Colonic mucosa (tissue), 4 donors: ENCODE data around the gene PLA2G4D. TPM values are rescaled to one million over a fixed set of nuclear protein-coding genes. Genes with fewer than 3 reads are reported as not detected.

Experiments
- DNase-seq: peaks from one replicate; pipeline ENCODE4 v3.0.0-alpha.2; 2020
- H3K27ac ChIP-seq: fragments of 200-600 bp; one replicate; pipeline ENCODE4 v1.8.0; 2021
- H3K27me3 ChIP-seq: fragments of 200-600 bp; one replicate; pipeline ENCODE4 v1.8.0; 2021
- H3K36me3 ChIP-seq: fragments of 200-600 bp; one replicate; pipeline ENCODE4 v1.8.0; 2021
- H3K4me1 ChIP-seq: fragments of 200-600 bp; one replicate; pipeline ENCODE4 v1.8.0; 2021; ENCODE audit warnings: mild to moderate bottlenecking
- H3K4me3 ChIP-seq: fragments of 200-600 bp; one replicate; pipeline ENCODE4 v1.8.0; 2021
- H3K9ac ChIP-seq, 2 donors: one replicate each; pipeline ENCODE4 v1.7.0; 2013; ENCODE audit warnings: control low read depth in 2 of 2, low read depth in 2 of 2, low read length in 2 of 2
- H3K9me3 ChIP-seq: fragments of 200-600 bp; one replicate; pipeline ENCODE4 v1.8.0; 2021
- intact Hi-C: fragments of 100-400 bp; cut with DNase I; formaldehyde crosslinking; loops from one replicate; pipeline ENCODE4 v1.14.1; 2022
- total RNA-seq, 2 donors: library from RNA; stranded (reverse); fragmentation: NEBNext Ultra II Directional in 1 of 2; extraction: Animal tissue kit (Norgen Biotek cat#: 25700) in 1 of 2; gene quantifications; one replicate each; pipeline ENCODE4 v1.2.1, GENCODE V29; 2021
- TF ChIP-seq, protein P1 (sequence below): fragments of 200-600 bp; IDR thresholded peaks from one replicate; pipeline ENCODE4 v1.8.0; 2022; ENCODE audit warnings: antibody characterized with exemption, mild to moderate bottlenecking
- donor health status: healthy.
- donor health status: DM: no; HTN: no; CAD: no.
- donor health status: DM: no; HTN: no; CAD: no.

The PLA2G4D gene
- total RNA-seq, 2 donors from 2014 or later, result 0.24 to 0.27 TPM

DNA sequence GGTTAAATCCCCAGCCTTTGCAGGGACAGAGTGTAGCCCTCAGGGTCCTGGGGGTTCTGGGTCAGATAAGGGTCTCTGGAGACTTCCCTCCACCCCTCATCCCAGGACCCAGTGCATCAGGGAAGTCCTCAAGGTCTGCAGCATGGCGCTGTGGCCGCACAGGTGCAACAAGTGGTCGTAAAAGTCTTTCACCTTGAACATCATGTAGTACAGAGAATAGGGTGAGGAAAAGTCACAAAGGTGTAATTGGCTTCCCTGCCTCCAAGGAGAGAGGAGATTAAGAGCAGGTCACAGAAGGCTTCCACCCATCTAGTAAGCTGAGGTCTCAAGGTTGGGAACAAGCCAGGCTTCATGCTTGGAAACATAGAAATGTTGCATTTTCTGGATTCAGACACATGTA lies 29.2 kb upstream of the PLA2G4D start:
- Histone ChIP-seq H3K27ac (no peak overlapping the region), H3K27me3 (no peaks in the 10 kb centered on the region), H3K4me3 (no peak overlapping the region), H3K4me1 (peaks cover 3% of the 10 kb centered on the region), H3K9ac (no peak overlapping the region), H3K36me3 (no peaks in the 10 kb centered on the region), H3K9me3 (no peaks in the 10 kb centered on the region)
- TF ChIP-seq, protein P1, sequence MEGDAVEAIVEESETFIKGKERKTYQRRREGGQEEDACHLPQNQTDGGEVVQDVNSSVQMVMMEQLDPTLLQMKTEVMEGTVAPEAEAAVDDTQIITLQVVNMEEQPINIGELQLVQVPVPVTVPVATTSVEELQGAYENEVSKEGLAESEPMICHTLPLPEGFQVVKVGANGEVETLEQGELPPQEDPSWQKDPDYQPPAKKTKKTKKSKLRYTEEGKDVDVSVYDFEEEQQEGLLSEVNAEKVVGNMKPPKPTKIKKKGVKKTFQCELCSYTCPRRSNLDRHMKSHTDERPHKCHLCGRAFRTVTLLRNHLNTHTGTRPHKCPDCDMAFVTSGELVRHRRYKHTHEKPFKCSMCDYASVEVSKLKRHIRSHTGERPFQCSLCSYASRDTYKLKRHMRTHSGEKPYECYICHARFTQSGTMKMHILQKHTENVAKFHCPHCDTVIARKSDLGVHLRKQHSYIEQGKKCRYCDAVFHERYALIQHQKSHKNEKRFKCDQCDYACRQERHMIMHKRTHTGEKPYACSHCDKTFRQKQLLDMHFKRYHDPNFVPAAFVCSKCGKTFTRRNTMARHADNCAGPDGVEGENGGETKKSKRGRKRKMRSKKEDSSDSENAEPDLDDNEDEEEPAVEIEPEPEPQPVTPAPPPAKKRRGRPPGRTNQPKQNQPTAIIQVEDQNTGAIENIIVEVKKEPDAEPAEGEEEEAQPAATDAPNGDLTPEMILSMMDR, result no peak
- intact Hi-C loops, result no loop called here
- no peak for DNase-seq

DNA sequence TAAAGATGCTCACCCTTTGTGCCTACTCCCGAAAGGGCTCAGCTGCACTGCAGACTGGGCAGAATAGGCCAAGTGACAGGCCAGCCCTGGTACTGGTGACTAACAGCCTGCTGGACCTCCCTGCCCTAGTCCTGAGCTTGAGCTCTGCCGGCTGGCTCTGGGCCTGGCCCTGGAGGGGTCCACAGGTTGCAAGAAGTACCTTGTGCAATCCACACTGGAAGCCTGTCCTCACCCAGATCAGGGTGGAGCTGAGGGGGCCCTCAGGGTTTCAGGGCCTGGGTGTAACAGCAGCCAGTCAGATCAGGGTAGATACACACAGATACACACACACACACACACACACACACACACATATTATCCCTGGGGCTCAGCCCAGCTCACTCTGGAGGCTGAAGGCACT lies 27.3 kb upstream of the PLA2G4D start:
- Histone ChIP-seq H3K4me1 (peaks cover 3% of the 10 kb centered on the region), H3K36me3 (no peaks in the 10 kb centered on the region), H3K4me3 (no peak overlapping the region), H3K9ac (no peak overlapping the region), H3K27me3 (no peaks in the 10 kb centered on the region), H3K9me3 (no peaks in the 10 kb centered on the region), H3K27ac (no peak overlapping the region)
- TF ChIP-seq, protein P1, result no peak
- peak; percentile 46 for DNase-seq
- intact Hi-C loops, result no loop called here

DNA sequence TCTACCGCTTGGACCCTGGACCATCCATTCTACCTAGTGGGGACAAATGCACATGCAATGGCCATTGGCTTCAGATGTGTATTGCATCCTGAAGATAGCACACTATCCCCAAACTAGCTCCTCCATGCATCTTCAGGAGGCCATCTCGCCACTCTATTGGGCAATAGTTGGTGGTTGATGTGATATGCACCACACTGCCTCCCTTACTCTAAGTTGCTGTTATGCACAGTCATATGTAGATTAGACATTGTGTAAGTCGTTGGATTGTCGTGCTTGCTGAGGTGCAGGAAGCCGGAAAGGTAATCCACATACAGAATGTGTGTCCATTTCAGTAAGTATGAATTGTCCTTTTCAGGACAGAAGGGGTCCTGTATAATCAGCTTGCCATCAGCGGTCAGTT lies 26.7 kb upstream of the PLA2G4D start:
- H3K27me3 ChIP-seq, result no peaks in the 10 kb centered on the region
- intact Hi-C loops, result no loop called here
- H3K4me1 ChIP-seq, result peaks cover 3% of the 10 kb centered on the region
- TF ChIP-seq, protein P1, result no peak
- no peaks in the 10 kb centered on the region for H3K36me3 ChIP-seq
- no peaks in the 10 kb centered on the region for H3K9me3 ChIP-seq
- peak; percentile 13 for DNase-seq
- H3K4me3 ChIP-seq, result no peak overlapping the region
- H3K27ac ChIP-seq, result no peak overlapping the region
- H3K9ac ChIP-seq, result no peak overlapping the region

DNA sequence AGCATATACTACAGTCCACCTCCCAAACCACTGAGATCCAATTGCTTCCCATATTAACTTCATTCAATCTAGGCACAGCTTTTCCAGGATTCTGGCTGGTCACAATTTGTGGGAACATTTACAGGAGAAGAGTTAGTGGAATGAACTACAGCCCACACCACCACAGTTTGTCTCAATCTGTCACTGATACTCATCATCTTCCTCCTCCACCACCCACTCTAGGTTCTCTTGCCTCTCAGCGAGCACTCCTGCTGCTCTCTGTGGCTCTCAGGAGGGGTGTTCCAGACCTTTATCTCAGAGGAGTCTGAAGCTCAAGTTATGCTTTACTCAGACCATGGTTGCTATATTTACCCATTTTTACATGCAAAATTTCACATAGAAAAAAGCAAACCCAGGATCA lies 25.9 kb upstream of the PLA2G4D start:
- intact Hi-C loops, result no loop called here
- H3K9me3 ChIP-seq, result no peaks in the 10 kb centered on the region
- no peak for DNase-seq
- H3K36me3 ChIP-seq, result no peaks in the 10 kb centered on the region
- TF ChIP-seq, protein P1, result no peak
- H3K4me1 ChIP-seq, result peaks cover 3% of the 10 kb centered on the region
- H3K27ac ChIP-seq, result no peak overlapping the region
- H3K4me3 ChIP-seq, result no peak overlapping the region
- no peaks in the 10 kb centered on the region for H3K27me3 ChIP-seq
- no peak overlapping the region for H3K9ac ChIP-seq

DNA sequence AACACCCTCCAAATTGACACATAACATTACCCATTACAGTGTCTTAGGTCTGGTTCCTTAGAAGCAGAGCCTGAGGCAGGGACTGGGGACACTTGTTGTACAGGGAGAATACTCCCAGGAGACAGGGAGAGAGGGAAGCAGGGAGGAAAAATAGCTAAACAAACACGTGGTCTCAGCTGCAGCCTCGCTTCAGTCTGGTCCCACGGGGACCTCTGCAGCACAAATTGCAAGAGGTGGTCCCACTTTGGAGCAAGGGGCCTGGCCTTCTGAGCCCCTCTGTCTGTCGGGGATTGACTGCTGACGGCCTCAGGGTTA lies 25.0 kb upstream of the PLA2G4D start:
- peaks cover 3% of the 10 kb centered on the region for H3K4me1 ChIP-seq
- H3K9me3 ChIP-seq, result no peaks in the 10 kb centered on the region
- H3K9ac ChIP-seq, result no peak overlapping the region
- peak; percentile 20 for DNase-seq
- H3K27ac ChIP-seq, result peak overlapping the region; percentile 67
- TF ChIP-seq, protein P1, result no peak
- no peak overlapping the region for H3K4me3 ChIP-seq
- intact Hi-C loops, result no loop called here
- no peaks in the 10 kb centered on the region for H3K36me3 ChIP-seq
- no peaks in the 10 kb centered on the region for H3K27me3 ChIP-seq
